Stimulated activated CD4-positive, alpha-beta T cell treated with anti-CD3 and anti-CD28 coated beads, Interleukin-4, amount 100 ng/mL, for 24 hours (primary cell): ENCODE measurements around the gene JUP.

Experiments used
- DNase-seq: peaks from one replicate; pipeline ENCODE4 v3.0.0-alpha.2; 2020

Gene JUP

GRCh38 chr17:41717408-41718286, 68.9 kb downstream of the JUP start:
- no peak for DNase-seq

- no peak for DNase-seq
Measured at GRCh38 chr17:41711669-41712400, 74.7 kb downstream of the JUP start, which contains the start of gene GAST. GAST (plus strand) TSS chr17:41712331; CDS start chr17:41715437, 3,106 bp downstream.

- DNase-seq, result peak; percentile 30
Measured at GRCh38 chr17:41710472-41711090, 75.9 kb downstream of the JUP start.

GRCh38 chr17:41707803-41708669, 78.5 kb downstream of the JUP start:
- no peak for DNase-seq

GRCh38 chr17:41705271-41705991, 81.1 kb downstream of the JUP start:
- no peak for DNase-seq
